ENCODE results near the gene EPC1. TPM values are rescaled to one million over a fixed set of nuclear protein-coding genes. Genes with fewer than 3 reads are reported as not detected.

The EPC1 gene
- polyA plus RNA-seq, 2 of the 4 experiments (the other 2 are of a cell fraction), result 14.7 to 47.2 TPM

- TF ChIP-seq HMGXB4 (CRISPR knock-in tag; IDR thresholded peaks at IDR 0.05; ENCODE audit: borderline replicate concordance) (no peak), PBX3 (IDR thresholded peaks at IDR 0.05) (no peak), CBX2 (IDR thresholded peaks at IDR 0.05; ENCODE audit: borderline replicate concordance, low read depth) (no peak)
Measured at GRCh38 chr10:32331606-32332005, 15.4 kb downstream of the EPC1 start (continued).

GRCh38 chr10:32330214-32330613, 16.7 kb downstream of the EPC1 start:
- H3K4me1 ChIP-seq, result peaks cover 54% of the 10 kb centered on the region
- no peak overlapping the region for H3K4me2 ChIP-seq
- no peaks in the 10 kb centered on the region for H3K9me3 ChIP-seq
- H3K27ac ChIP-seq, result no peak overlapping the region
- ATAC-seq (no peak), DNase-seq (ENCODE audit: low read depth in 1 of 2, low spot score in 1 of 2) (no peak), FAIRE-seq (no peak)
- H3K4me3 ChIP-seq, result no peak overlapping the region
- TF ChIP-seq RARB (CRISPR knock-in tag; IDR thresholded peaks at IDR 0.05) (no peak), EHMT2 (IDR thresholded peaks at IDR 0.05; ENCODE audit: low read depth) (no peak), JUNB (IDR thresholded peaks at IDR 0.05) (no peak), ESRRA (IDR thresholded peaks at IDR 0.05; ENCODE audit: borderline replicate concordance, low read length) (no peak), NPAS2 (CRISPR knock-in tag; IDR thresholded peaks at IDR 0.05; ENCODE audit: borderline replicate concordance) (no peak), HES2 (IDR thresholded peaks at IDR 0.05) (no peak), ZFP36 (IDR thresholded peaks at IDR 0.05; ENCODE audit: borderline replicate concordance, partially characterized antibody) (no peak), HMGXB4 (CRISPR knock-in tag; IDR thresholded peaks at IDR 0.05; ENCODE audit: borderline replicate concordance) (no peak), RAD21 (conservative IDR thresholded peaks at IDR 0.05 in 1 of 2, IDR thresholded peaks at IDR 0.05 in 1 of 2) (no peak), RNF2 (IDR thresholded peaks at IDR 0.05; ENCODE audit: borderline replicate concordance, low read depth) (no peak), TP53 (CRISPR knock-in tag; IDR thresholded peaks at IDR 0.05) (no peak), PHF8 (IDR thresholded peaks at IDR 0.05; ENCODE audit: borderline replicate concordance, low read depth) (no peak), FOSB (CRISPR knock-in tag; IDR thresholded peaks at IDR 0.05) (no peak), USF2 (IDR thresholded peaks at IDR 0.05) (no peak), POLR2A (IDR thresholded peaks at IDR 0.05; ENCODE audit: low read length) (no peak), E2F6 (IDR thresholded peaks at IDR 0.05; ENCODE audit: borderline replicate concordance, low read depth) (no peak), CEBPB (IDR thresholded peaks at IDR 0.05) (no peak)
- ChIA-PET POLR2A (no interaction called here), CTCF (interaction anchor here (1.2 to 1.4 kb wide), 2 partner anchors 16 to 73 kb away, joined by 3 to 5 read pairs; no protein-coding TSS in a partner anchor)
- WGBS (ENCODE audit: missing lambda C conversion rate), result 61% methylated on average over 2 of the region's 2 CpGs

Measured in A549 (cell line).